Esophagus squamous epithelium (tissue), 5 donors: Measurements from ENCODE around the gene SLC2A13. TPM values are rescaled to one million over a fixed set of nuclear protein-coding genes. Genes with fewer than 3 reads are reported as not detected.

Source experiments
- DNase-seq: peaks from one replicate; lab custom pipeline; 2025; lab: John Stamatoyannopoulos, UW
- H3K27ac ChIP-seq, 4 donors: fragments of 200-600 bp; sonication (generic); one replicate each; pipeline ENCODE4 v1.5.1; 2016 to 2019; ENCODE audit warnings: mild to moderate bottlenecking in 1 of 4
- H3K27me3 ChIP-seq, 4 donors: fragments of 200-600 bp; sonication (generic); 1 replicate in 3 of 4; 2 replicates in 1 of 4; pipeline versions ENCODE4 v1.5.1 to v1.6.0; 2017 to 2021; ENCODE audit warnings: antibody characterized with exemption in 1 of 4
- H3K36me3 ChIP-seq, 3 donors: fragments of 200-600 bp; sonication (generic); one replicate each; pipeline ENCODE4 v1.5.1; 2016 to 2019
- H3K4me1 ChIP-seq, 3 donors: fragments of 200-600 bp; sonication (generic); one replicate each; pipeline ENCODE4 v1.5.1; 2017 to 2019
- H3K4me3 ChIP-seq, 4 donors: fragments of 200-600 bp; sonication (generic); 1 replicate in 3 of 4; 2 replicates in 1 of 4; pipeline ENCODE4 v1.5.1; 2016 to 2019; ENCODE audit warnings: mild to moderate bottlenecking in 2 of 4, moderate library complexity in 1 of 4
- H3K9me3 ChIP-seq, 3 donors: fragments of 200-600 bp; sonication (generic); one replicate each; pipeline ENCODE4 v1.5.1; 2016 to 2019
- POLR2A ChIP-seq, 4 donors: fragments of 450-650 bp; IDR thresholded peaks; one replicate each; pipeline ENCODE4 v1.6.1; 2017; ENCODE audit warnings: antibody characterized with exemption in 4 of 4, mild to moderate bottlenecking in 4 of 4, moderate library complexity in 3 of 4
- WGBS, 2 donors: methylation state at CpG; one replicate each; pipeline ENCODE4 v1.1.5; 2018; 5-methylcytosine and 5-hydroxymethylcytosine counted together
- intact Hi-C: fragments of 100-400 bp; cut with DNase I; formaldehyde crosslinking; loops from one replicate; pipeline ENCODE4 v1.15.0; 2022
- total RNA-seq, 4 donors: library from RNA; depleted of rRNA; stranded (reverse); fragments of >200 nt; gene quantifications; one replicate each; pipeline ENCODE4 v1.1.0, GENCODE V29; 2016
- TF ChIP-seq, protein P1 (sequence below), 6 experiments: fragments of 450-650 bp in 4 of 6; fragments of 200-600 bp in 2 of 6; sonication (generic) in 2 of 6; IDR thresholded peaks; one replicate each; pipeline ENCODE4 v1.5.1; 2016 to 2019; ENCODE audit warnings: antibody characterized with exemption in 6 of 6, mild to moderate bottlenecking in 4 of 6, moderate library complexity in 4 of 6
- donor health status: DM: yes; HTN: yes; CAD: no.

SLC2A13 gene
- total RNA-seq, 4 donors from 2014 or later, result 2.6 to 10.5 (median 4.0) TPM

DNA sequence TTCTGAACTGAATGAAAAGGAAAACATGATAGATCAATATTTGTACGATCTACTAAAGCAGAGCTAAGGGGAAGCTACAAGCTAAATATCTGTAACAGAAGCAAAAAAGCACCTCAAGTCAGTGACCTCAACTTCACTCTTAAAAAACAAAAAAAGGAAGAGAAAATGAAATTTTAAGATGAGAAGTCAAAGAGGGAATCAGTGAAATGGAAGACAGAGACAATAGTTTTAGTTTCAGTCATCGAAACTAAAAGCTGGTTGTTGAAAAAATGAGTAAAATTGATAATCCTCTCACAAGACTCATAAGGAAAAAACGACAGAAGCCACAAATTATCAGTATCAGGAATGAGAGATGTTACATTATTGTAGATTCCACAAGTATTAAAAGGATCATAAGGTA is 11.9 kb upstream of the SLC2A13 start:
- WGBS, 2 donors, result 57 to 60% methylated on average over 3 of the region's 3 CpGs

DNA sequence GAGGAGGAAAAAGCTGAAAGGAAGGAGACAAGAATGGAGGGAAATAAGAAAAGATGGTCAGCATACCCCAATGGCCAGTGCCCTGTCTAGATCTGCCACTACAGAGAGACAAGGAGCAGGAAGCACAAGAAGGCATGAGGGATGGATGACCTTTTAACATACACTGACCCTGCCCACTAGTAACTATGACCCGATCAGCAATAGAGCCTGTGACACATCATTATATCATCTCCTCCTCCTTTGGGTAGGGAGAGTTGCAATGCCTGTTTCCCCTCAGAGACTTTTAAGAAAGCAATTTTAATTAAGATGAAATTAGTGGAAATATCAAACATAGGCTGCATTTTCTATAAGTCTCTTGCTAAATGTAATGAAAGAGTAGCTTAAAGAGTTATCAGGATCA is 4.7 kb upstream of the SLC2A13 start:
- H3K27ac ChIP-seq, result no peak overlapping the region
- intact Hi-C loops, result no loop called here
- no peaks in the 10 kb centered on the region for H3K36me3 ChIP-seq
- TF ChIP-seq, protein P1, sequence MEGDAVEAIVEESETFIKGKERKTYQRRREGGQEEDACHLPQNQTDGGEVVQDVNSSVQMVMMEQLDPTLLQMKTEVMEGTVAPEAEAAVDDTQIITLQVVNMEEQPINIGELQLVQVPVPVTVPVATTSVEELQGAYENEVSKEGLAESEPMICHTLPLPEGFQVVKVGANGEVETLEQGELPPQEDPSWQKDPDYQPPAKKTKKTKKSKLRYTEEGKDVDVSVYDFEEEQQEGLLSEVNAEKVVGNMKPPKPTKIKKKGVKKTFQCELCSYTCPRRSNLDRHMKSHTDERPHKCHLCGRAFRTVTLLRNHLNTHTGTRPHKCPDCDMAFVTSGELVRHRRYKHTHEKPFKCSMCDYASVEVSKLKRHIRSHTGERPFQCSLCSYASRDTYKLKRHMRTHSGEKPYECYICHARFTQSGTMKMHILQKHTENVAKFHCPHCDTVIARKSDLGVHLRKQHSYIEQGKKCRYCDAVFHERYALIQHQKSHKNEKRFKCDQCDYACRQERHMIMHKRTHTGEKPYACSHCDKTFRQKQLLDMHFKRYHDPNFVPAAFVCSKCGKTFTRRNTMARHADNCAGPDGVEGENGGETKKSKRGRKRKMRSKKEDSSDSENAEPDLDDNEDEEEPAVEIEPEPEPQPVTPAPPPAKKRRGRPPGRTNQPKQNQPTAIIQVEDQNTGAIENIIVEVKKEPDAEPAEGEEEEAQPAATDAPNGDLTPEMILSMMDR (IDR thresholded peaks at IDR 0.05), result no peak
- no peak for TF ChIP-seq POLR2A (IDR thresholded peaks at IDR 0.05)
- H3K27me3 ChIP-seq, result no peaks in the 10 kb centered on the region
- no peak overlapping the region for H3K4me3 ChIP-seq
- no peak for DNase-seq
- peaks cover 7 to 19% (median 8%) of the 10 kb centered on the region in 3 donors for H3K4me1 ChIP-seq
- H3K9me3 ChIP-seq, result no peaks in the 10 kb centered on the region
- 29 to 80% methylated on average over 1 of the region's 1 CpG for WGBS, 2 donors

More for the DNA sequence above, 11.9 kb upstream of the SLC2A13 start:
- Histone ChIP-seq H3K9me3 (no peaks in the 10 kb centered on the region), H3K27me3 (no peaks in the 10 kb centered on the region), H3K4me1 (no peaks in the 10 kb centered on the region), H3K36me3 (no peaks in the 10 kb centered on the region), H3K4me3 (no peak overlapping the region), H3K27ac (no peak overlapping the region)
- DNase-seq, result no peak
- intact Hi-C loops, result no loop called here
- TF ChIP-seq POLR2A (IDR thresholded peaks at IDR 0.05), result no peak
- TF ChIP-seq, protein P1 (IDR thresholded peaks at IDR 0.05), result no peak

DNA sequence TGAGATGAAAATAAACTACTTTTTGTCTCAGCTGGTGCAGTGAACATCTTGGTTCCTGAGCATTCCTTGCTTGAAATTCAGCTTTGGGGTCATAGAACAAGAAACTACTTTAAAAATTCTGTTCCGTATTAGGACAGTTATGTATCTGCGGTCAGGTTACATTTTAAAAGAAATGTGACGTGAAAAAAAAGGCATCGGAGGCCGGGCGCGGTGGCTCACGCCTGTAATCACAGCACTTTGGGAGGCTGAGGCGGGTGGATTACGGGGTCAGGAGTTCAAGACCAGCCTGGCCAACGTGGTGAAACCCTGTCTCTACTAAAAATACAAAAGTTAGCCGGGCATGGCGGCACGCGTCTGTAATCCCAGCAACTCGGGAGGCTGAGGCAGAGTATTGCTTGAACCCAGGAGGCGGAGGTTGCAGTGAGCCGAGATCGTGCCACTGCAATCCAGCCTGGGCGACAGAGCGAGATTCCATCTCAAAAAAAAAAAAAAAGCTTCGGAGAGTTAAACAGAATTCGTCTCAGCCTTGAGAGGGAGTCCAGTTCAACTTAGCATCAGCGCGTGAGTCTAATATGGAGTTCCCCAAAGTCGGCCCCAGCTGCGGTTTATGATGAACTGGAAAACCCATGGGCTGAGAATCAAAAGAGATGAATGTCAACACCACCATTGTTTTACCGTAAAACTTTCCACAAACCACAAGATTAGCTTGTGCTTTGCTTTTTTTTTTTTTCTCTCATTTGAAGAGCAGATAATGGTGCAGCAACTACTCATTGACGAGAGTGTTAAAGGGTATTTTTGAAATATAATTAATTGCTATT is 2.1 kb upstream of the SLC2A13 start:
- TF ChIP-seq, protein P1 (IDR thresholded peaks at IDR 0.05), result no peak
- no peak for TF ChIP-seq POLR2A (IDR thresholded peaks at IDR 0.05)
- Histone ChIP-seq H3K9me3 (no peaks in the 10 kb centered on the region), H3K4me1 (peaks cover 14 to 38% (median 19%) of the 10 kb centered on the region in 3 donors), H3K27ac (no peak overlapping the region), H3K36me3 (no peaks in the 10 kb centered on the region), H3K4me3 (peak overlapping the region in 3 of 4 donors; percentile 68 to 93 (median 91)), H3K27me3 (no peaks in the 10 kb centered on the region)
- no peak for DNase-seq
- 78 to 80% methylated on average over 29 of the region's 29 CpGs for WGBS, 2 donors
- intact Hi-C loops, result loop anchor here (5.0 to 10.0 kb wide), 2 partner anchors 96 to 343 kb away; no protein-coding TSS in a partner anchor

DNA sequence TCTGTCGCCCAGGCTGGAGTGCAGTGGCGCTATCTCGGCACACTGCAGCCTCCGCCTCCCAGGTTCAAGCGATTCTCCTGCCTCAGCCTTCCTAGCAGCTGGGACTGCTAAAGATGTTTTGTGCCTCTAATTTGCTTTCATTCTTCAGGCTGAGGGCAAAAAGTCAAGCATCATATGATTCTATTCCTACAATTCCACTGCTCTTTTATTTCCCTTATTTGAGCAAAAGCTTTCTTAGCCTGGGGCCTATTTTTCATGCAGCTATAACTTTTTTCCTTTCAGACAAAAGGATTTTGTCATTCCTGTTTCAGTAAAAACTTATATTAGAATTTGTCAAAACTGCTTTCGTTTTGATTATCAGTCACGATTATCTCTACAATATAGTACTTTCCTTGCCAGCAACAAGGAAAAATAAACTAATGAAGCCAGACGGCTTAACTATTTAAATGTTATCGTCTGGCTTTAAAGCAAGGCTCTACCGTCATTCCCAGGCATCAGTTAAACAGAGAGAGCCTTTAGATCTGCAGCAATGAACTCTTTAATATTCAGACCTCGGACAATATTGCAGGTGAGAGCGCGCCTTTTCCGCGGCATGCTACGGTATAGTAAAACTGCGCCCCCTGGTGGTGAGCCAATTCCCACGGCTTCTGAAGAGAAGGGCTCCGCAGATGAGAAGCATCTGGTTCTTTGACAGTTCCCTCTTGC is 1.4 kb upstream of the SLC2A13 start:
- WGBS, 2 donors, result 17% methylated on average over 16 to 19 of the region's 19 CpGs
- intact Hi-C loops, result loop anchor here (5.0 to 10.0 kb wide), 2 partner anchors 95 to 342 kb away; no protein-coding TSS in a partner anchor
- peak overlapping the region; percentile 68 to 96 (median 92) for H3K4me3 ChIP-seq
- H3K9me3 ChIP-seq, result no peaks in the 10 kb centered on the region
- peak overlapping the region in 3 of 4 donors; percentile 70 to 92 (median 85) for H3K27ac ChIP-seq
- DNase-seq, result peak; percentile 49
- H3K4me1 ChIP-seq, result peaks cover 14 to 38% (median 19%) of the 10 kb centered on the region in 3 donors
- no peak for TF ChIP-seq POLR2A (IDR thresholded peaks at IDR 0.05)
- TF ChIP-seq, protein P1 (IDR thresholded peaks at IDR 0.05), result peak; percentile 88 to 97 (median 94)
- no peaks in the 10 kb centered on the region for H3K36me3 ChIP-seq
- no peaks in the 10 kb centered on the region for H3K27me3 ChIP-seq
